Raji (cell line): ENCODE results near the gene TRAPPC11.

Source experiments
- POLR2A ChIP-seq: IDR thresholded peaks from 2 replicates; pipeline ENCODE4 v1.6.1; 2011; ENCODE audit warnings: low read depth, low read length, control low read depth; ENCODE audit not compliant: insufficient read depth

TRAPPC11 gene

DNA sequence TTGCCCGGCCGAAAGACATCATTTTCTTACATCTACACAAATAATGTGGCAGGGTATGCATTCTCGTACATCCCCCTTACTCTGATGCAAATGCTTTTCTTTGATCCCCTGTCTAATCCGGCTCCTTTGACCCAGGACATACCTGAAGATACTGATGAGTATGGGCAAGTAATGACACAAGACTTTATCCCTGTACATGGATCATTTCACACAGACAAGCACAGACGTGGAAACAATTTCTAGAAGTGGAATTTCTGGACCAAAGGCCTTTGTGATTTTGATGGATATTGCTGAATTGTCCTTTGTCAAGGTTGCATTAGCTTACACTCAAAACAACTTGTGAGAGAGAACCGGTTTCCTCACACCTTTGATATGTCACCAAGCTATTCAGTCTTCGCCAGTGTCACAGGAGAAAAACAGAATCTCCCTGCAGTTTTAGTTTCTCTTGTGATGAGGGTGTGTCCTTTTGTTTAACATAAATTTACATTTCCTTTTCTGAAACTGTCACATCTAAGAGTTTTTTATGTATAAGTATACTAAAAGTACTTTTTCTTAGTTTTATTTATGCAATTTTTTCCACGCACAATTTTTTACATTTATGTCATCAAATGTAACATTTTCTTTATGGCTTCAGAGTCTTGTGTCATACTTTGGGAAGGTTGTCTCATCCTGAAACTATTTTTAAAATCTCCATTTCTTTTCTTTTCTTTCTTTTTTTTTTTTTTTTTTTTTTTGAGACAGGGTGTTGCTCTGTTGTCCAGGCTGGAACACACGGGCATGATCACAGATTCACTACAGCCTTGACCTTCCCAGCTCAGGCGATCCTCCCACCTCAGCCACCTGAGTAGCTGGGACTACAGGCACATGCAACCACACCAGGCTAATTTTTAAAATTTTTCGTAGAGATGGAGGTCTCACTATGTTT, 25.4 kb upstream of the TRAPPC11 start:
- TF ChIP-seq POLR2A, result no peak

DNA sequence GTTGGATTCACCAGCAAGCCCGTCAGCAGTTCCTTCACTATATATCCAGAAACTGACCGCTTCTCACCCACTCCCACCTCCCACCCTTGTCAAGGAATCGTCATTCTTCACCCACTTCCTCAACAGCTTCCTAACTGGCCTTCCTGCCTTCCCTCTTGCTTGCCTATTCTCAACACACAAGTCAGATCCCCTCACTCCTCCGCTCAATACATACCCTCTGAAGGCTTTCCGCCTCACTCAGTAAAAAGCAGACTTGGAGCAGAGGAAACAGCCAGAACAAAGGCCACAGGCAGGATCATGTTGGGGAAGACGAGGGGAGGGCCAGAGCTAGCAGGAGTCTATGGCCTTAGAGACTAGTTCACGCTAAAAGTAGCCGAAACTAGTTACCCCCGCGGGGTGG, 23.8 kb upstream of the TRAPPC11 start:
- no peak for TF ChIP-seq POLR2A

DNA sequence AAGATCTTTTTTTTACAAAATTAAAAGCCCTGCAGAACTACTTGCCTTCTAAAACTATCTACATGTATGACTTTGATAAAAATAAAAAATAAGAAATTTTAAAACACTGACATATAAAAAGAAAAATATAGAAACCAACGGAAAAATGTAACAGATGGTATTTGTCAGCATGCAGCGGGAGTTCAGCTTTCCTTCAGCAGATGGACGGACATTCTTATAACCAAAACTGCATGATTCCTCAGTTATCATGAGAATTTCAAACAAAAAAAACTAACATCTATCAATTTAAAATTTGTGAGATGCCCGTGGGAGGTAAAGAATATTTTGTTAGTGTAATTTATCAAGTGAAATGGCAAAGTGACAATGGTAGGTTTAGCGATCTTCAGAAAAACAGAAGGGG, 23.4 kb upstream of the TRAPPC11 start:
- TF ChIP-seq POLR2A, result no peak

DNA sequence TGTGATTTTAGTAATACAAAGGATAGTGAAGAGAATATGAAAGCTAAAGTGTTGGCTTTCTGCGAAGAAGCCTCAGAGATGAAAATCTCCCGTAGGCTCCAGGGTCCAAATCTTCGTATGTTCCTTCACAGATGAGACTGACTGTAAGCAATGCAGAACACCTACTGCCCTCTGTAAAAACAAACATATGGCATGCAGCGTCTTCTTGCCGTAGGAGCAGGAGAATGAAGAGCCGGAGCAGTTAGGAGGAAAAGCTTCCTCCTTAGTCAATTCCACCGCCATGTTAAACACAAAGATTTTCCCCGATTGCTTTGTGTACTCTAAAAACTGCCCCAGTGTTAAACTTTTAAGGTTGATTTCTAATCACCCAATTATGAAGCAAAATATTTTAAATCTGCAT, 22.6 kb upstream of the TRAPPC11 start:
- no peak for TF ChIP-seq POLR2A

DNA sequence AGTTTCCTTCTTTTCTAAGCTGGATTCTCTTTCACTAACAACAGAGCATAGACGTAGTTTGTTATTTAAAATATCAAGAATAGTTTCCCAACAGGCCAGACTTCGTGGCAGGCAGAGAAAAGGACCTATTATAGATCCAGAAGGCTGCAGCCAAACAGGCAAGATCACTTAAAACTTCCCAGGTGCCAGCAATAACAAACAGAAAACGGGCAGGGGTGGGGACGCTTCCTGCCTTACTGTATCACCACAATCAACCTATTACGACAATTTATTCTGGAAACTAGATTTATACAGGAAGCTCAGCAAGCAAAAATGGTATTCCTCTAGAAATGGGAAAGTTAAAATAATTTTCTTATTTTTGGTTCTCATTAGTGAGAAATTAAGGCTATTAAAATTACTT, 22.2 kb upstream of the TRAPPC11 start:
- TF ChIP-seq POLR2A, result no peak

DNA sequence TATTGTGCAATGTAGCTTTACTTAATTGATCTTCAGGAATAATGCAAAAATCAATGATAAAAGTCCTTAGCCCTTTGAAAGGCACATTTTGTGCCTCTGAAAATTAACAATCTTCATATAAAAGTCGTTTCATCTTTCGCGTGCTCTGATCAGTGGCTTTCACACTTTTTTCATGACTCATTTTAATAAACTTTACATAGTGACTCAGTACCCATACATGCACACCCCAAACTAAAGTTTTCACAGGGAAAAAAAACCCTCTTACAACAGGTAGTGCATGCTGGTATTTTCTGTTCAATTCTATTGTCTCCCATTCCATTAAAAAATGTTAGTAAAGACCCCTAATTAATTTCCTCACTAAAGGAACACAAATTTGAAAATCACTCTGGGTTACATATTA, 21.6 kb upstream of the TRAPPC11 start:
- TF ChIP-seq POLR2A, result no peak

DNA sequence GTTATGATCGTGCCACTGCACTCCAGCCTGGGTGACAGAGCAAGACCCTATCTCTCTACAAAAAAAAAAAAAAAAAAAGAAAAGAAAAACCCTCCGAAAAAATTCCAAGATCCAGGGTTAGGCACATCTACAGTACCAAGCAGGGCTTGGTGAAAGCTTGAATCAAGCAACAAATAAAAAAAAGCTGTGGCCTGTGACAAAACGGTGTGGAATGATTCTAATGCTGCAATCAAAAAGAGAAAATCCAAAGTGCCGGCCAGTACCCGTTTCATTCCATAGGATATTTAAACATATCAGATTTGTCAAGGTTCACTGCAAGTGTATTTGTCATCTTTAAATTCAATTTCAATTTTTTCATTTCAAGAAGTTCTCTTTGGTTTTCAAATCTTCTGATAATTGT, 20.7 kb upstream of the TRAPPC11 start:
- no peak for TF ChIP-seq POLR2A

DNA sequence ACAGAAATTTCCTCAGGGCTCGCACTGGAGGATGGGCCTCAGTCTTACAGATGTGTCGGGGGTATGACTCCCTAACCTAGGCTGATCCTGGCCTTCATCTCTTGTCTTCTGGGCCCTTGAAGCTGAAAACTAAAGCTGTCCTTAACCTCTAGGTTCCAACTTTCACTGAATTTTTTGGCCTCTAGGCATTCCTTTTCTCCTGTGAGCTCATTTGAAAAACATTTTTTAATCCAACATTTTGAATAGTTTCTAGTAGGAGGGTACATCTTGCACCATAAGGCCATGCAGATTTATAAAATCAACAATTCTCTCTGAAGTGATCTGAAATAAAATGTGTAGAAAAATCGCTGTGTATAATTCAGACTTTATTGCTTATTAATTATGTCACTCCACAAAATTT, 19.8 kb upstream of the TRAPPC11 start:
- TF ChIP-seq POLR2A, result no peak

DNA sequence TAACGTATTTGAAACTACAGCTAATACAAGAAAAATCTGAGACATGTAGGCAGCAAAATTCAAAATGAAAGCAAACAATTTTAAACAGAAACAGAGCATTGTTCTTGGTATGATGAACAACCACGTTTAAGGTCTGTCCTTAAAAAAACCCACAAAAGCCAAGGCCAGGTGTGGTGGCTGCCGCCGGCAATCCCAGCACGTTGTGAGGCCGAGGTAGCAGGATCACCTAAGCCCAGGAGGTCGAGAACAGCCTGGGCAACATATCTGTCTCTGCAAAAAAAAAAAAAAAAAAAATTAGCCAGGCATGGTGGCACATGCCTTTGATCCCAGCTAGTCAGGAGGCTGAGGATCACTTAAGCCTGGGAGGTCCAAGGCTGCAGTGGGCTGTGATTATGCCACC, 13.8 kb upstream of the TRAPPC11 start:
- no peak for TF ChIP-seq POLR2A

DNA sequence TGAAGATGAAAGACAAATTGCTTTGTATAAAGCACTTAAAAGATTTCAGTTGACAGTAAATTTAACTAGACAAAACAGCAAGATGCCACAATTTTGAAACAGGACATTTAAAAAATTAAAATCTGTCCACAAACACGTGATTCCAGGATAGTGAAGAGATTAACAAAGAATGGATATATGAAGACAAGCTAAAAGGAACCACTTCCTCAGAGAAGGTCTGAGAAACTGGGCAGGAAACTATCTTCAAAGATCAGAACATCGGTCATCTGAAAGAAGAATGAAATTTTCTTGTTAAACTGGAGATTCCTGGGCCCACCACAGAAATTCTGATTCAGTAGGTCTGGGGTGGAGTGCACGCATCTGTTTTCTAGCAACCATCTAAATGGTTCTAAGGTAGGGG, 1.5 kb upstream of the TRAPPC11 start:
- TF ChIP-seq POLR2A, result no peak

DNA sequence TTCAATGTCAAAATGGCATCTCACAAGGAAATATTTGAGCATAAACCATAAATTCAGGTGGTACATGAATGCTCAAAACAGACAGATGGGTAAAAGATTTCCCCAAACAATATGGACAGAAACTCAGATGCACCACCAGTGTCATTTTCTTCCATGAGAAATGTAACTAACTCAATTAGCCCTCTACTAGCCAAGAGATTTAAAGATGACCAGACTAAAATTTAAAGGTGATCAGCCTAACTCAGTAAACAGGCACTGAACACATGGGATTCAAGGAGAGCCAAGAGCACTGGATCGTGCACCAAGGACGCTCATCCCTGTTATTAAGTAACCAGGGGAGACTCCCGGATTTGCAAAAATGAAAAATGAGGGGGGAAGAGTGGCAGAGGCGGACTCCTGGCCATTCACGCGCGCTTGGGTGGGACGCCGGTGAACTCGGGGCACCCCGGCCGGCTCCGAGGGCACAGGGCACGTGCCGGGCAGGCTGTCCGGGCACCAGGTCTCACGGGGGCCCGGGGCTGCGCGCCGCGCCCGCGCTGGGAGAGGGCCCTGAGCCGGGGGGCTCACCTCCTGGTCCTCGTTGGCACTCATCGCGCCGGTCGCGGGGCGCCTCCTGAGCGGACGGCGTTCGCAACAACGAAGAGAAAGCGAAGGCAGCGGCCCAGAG, 598 bp upstream of the TRAPPC11 start:
- no peak for TF ChIP-seq POLR2A

DNA sequence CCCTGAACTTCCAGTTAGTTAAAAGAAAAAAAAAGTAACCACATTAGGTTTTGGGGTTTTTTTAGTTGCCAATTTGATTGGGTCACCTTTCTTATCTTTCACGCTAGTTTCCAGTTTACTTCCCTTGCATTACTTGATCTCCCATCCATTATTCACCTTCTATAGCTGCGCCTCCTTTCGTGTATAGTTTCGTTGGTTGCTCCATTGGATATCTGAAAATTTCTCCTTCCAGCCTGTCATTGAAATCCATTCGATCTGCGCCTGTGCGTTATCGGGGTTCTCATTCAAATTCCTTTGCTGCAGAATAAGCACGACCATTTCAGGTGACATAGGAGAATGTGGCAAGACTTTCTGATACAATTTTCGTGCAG, 764 bp downstream of the TRAPPC11 start:
- TF ChIP-seq POLR2A, result no peak

DNA sequence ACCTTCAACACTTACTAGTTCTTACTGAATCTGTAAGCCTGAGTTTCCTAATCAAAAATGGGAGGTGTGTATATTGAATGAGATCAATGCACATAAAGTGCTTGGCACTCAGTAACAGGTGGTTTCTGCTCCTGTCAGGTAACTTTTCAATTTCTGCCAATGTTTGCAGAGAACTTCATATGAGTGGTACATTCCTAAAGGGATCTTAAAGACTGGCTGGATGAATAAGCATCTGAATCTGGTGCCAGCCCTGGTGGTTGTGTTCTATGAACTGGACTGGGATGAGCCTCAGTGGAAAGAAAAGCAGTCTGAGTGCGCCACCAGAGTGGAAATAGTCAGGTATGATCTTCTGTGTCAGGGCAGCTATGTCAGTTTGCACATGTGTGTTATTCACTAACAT, 7.0 kb downstream of the TRAPPC11 start:
- no peak for TF ChIP-seq POLR2A

DNA sequence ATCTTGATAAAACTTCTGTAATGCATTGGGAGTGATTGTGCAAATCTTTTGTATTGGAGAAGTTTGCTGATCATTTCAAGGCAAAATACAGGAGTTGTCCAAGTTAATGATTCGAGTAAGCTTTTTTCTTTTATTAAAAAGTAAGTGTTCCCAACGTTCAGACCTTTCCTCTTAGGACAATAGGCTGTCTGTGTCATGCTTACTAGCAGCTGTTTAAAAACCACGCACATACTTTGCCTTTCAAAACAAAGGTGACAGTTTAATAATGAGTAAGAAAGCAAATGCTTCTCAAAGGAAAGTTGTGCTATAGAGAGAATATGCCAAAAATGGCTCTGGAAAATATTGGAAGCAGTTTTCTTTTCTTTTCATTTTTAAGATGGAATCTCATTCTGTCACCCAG, 11.2 kb downstream of the TRAPPC11 start:
- no peak for TF ChIP-seq POLR2A

DNA sequence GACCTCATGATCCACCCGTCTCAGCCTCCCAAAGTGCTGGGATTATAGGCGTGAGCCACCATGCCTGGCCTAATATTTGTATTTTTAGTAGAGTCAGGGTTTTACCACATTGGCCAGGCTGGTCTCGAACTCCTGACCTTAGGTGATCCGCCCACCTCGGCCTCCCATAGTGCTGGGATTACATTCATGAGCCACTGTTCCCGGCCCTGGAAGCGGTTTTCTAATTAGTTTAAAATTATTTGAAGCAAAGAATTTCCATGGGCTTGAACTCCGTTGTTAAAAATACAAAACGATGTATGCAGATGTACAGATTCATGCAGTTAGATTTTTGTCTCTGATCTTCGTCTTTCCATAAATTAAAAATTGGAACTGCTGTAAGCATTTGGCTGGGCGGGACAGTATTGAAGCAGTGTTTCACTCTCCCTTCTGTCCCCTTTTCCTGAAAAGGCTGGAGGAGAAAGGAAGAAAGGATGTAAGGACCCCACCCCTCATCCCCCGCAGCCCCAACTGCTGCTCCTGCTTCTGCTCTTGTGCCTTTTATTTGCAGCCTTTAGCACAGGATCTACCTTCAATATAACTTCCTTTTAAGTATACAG, 12.0 kb downstream of the TRAPPC11 start:
- TF ChIP-seq POLR2A, result no peak

DNA sequence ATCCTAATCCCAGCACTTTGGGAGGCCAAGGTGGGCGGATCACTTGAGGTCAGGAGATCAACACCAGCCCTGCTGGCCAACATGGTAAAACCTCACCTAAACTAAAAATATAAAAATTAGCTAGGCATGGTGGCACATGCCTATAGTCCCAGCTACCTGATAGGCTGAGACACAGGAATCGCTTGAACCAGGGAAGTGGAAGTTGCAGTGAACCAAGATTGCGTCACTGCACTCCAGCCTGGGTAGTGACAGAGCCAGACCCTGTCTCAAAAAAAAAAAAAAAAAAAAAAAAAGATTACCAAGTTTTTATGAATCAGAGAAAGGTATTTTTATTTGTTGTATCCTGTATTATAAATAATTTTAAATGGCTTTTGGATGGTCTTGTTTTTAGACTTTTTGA, 15.1 kb downstream of the TRAPPC11 start:
- TF ChIP-seq POLR2A, result no peak
